GM21576 (cell line): ENCODE data around the gene MAML2.
A peak's percentile ranks its signal among the peaks of the same experiment; 100 is the strongest.

Experiments
- ATAC-seq: cut with Tn5 transposase; IDR thresholded peaks from one replicate; pipeline ENCODE4 v1.9.1; 2021; ENCODE audit warnings: mild to moderate bottlenecking, moderate library complexity; ENCODE audit not compliant: unreplicated experiment

Gene MAML2

GRCh38 chr11:96054870-96055705 lies 287.9 kb downstream of the MAML2 start:
- ATAC-seq = no peak

GRCh38 chr11:96052921-96053651 lies 289.9 kb downstream of the MAML2 start:
- peak; percentile 29 for ATAC-seq

DNA sequence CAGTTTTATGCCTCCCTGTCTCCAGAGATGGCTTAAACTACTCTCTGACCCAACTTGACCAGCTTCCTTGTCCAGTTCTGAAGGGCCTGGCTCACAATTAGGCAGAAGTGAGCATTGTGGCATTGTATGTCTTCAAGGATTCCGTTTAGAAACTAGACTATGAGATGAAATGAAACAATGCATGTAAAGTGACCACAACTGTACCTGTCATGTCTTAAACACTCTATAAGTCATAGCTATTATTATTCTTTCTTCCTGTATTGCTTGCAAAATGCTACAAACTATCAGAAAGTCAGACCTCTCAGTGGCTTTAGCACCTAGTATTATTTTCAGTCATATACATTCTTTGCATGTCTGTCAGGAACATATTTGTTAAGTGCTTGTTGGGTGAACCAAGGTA lies 291.2 kb downstream of the MAML2 start:
- ATAC-seq = peak; percentile 95

- ATAC-seq = no peak
Measured at GRCh38 chr11:96050435-96051182, 292.4 kb downstream of the MAML2 start.

DNA sequence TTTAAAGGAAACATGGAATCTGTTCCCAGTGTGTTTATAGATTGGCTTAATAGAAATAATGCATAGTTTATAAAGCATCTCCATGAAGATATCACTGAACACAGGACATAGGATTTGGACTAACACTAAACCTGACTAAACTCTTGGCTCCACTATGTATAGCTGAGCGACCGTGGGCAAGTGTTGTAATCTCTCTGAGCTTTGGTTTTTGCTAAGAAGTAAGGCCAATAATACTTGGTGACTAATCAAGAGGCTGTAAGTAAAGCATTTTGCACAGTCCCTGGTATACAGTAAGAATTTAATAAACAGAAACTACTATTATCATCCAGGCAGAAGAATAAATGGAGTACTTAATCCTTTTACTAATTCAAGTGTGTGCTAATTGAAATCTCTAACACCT lies 293.6 kb downstream of the MAML2 start:
- no peak for ATAC-seq

- ATAC-seq = no peak
Measured at GRCh38 chr11:96045622-96046456, 297.2 kb downstream of the MAML2 start.

GRCh38 chr11:96044747-96045146 lies 298.2 kb downstream of the MAML2 start:
- no peak for ATAC-seq

GRCh38 chr11:96044311-96044710 lies 298.7 kb downstream of the MAML2 start:
- ATAC-seq = no peak

DNA sequence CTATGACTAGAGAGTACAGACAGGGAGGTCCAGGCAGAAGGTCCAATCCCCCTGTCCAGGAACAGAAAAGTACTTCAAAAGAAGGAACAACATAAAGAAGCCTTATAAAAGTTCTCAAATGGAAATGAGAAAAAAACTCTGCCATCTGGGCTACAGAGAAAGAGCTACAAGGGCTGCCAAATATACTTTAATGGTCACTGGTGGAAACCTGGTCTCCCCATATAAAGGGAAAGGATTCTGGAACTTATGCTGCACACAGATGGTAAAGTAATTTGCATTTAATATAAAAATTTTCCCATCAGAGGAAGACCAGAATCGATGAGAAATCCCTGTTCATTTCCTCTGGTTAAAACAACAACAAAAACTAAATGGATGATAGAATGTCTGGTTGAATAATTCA lies 299.7 kb downstream of the MAML2 start:
- no peak for ATAC-seq

GRCh38 chr11:96038046-96038445 lies 304.9 kb downstream of the MAML2 start:
- ATAC-seq = no peak

GRCh38 chr11:96037405-96037949 lies 305.5 kb downstream of the MAML2 start:
- ATAC-seq = no peak

GRCh38 chr11:96036863-96037262 lies 306.1 kb downstream of the MAML2 start:
- ATAC-seq = no peak

- ATAC-seq = no peak
Measured at GRCh38 chr11:96035740-96036078, 307.3 kb downstream of the MAML2 start.

- ATAC-seq = no peak
Measured at GRCh38 chr11:96035031-96035739, 307.8 kb downstream of the MAML2 start.

- no peak for ATAC-seq
Measured at GRCh38 chr11:96033599-96033998, 309.4 kb downstream of the MAML2 start.

- no peak for ATAC-seq
Measured at GRCh38 chr11:96033095-96033494, 309.9 kb downstream of the MAML2 start.

GRCh38 chr11:96028746-96029145 lies 314.2 kb downstream of the MAML2 start:
- no peak for ATAC-seq

- ATAC-seq = no peak
Measured at GRCh38 chr11:96027021-96027420, 316.0 kb downstream of the MAML2 start.

- no peak for ATAC-seq
Measured at GRCh38 chr11:96026310-96026709, 316.7 kb downstream of the MAML2 start.

DNA sequence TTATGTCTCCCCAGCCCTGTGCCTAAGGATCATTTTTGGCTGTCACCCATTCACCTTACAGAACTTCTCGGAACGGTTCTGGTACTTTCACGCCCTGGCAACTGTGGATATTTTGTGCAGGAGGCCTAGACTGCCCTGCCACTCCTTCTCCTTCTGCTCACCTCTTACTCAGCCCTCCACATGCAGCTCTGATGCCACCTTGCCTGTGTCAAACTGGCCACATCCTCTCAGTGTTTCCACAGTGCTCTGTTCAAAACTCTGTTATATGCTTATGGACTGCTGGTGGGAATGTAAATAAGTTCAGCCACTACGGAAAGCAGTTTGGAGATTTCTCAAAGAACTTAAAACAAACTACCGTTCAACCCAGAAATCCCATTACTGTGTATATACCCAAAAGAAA lies 318.3 kb downstream of the MAML2 start:
- ATAC-seq = no peak
